GM18867 (cell line): ENCODE results near the gene TASP1.
A peak's percentile ranks its signal among the peaks of the same experiment; 100 is the strongest.
"Not testable (repeated sequence)": the region's sequence is repeated elsewhere in the genome, so short reads cannot be mapped to it uniquely, and the experiment has no call there.

Source experiments
- ATAC-seq: cut with Tn5 transposase; IDR thresholded peaks from one replicate; pipeline ENCODE4 v1.9.1; 2021; ENCODE audit warnings: mild to moderate bottlenecking, moderate library complexity; ENCODE audit not compliant: unreplicated experiment

TASP1 gene

GRCh38 chr20:13507646-13508045, 131.1 kb downstream of the TASP1 start:
- no peak for ATAC-seq

- ATAC-seq, result no peak
Measured at GRCh38 chr20:13501500-13501899, 137.2 kb downstream of the TASP1 start.

GRCh38 chr20:13494019-13494418, 144.7 kb downstream of the TASP1 start:
- no peak for ATAC-seq

GRCh38 chr20:13493143-13493542, 145.6 kb downstream of the TASP1 start:
- ATAC-seq, result no peak

GRCh38 chr20:13492001-13492481, 146.7 kb downstream of the TASP1 start:
- ATAC-seq, result no peak

GRCh38 chr20:13487202-13487601, 151.5 kb downstream of the TASP1 start:
- ATAC-seq, result no peak

- no peak for ATAC-seq
Measured at GRCh38 chr20:13486694-13487093, 152.0 kb downstream of the TASP1 start.

GRCh38 chr20:13485576-13485975, 153.2 kb downstream of the TASP1 start:
- ATAC-seq, result no peak

GRCh38 chr20:13485019-13485418, 153.7 kb downstream of the TASP1 start:
- ATAC-seq, result not testable (repeated sequence)

GRCh38 chr20:13483472-13483871, 155.3 kb downstream of the TASP1 start:
- ATAC-seq, result not testable (repeated sequence)

GRCh38 chr20:13478366-13478765, 160.4 kb downstream of the TASP1 start:
- no peak for ATAC-seq

- no peak for ATAC-seq
Measured at GRCh38 chr20:13474467-13474866, 164.3 kb downstream of the TASP1 start.

GRCh38 chr20:13469262-13469661, 169.5 kb downstream of the TASP1 start:
- ATAC-seq, result no peak

- no peak for ATAC-seq
Measured at GRCh38 chr20:13468166-13468565, 170.6 kb downstream of the TASP1 start.

GRCh38 chr20:13464702-13465101, 174.0 kb downstream of the TASP1 start:
- ATAC-seq, result no peak

- no peak for ATAC-seq
Measured at GRCh38 chr20:13461849-13462458, 176.8 kb downstream of the TASP1 start.

GRCh38 chr20:13458860-13459451, 179.8 kb downstream of the TASP1 start:
- ATAC-seq, result peak; percentile 96

GRCh38 chr20:13457487-13457886, 181.2 kb downstream of the TASP1 start:
- no peak for ATAC-seq

- no peak for ATAC-seq
Measured at GRCh38 chr20:13455713-13456112, 183.0 kb downstream of the TASP1 start.

- ATAC-seq, result no peak
Measured at GRCh38 chr20:13453367-13453766, 185.4 kb downstream of the TASP1 start.

- no peak for ATAC-seq
Measured at GRCh38 chr20:13452470-13453124, 186.1 kb downstream of the TASP1 start.

GRCh38 chr20:13449868-13450434, 188.8 kb downstream of the TASP1 start:
- no peak for ATAC-seq
